ENCODE results near the gene SUFU. TPM values are rescaled to one million over a fixed set of nuclear protein-coding genes. Genes with fewer than 3 reads are reported as not detected.
A peak's percentile ranks its signal among the peaks of the same experiment; 100 is the strongest.

SUFU gene
- total RNA-seq, 2 donors from 2014 or later, result 6.8 to 10.9 TPM

DNA sequence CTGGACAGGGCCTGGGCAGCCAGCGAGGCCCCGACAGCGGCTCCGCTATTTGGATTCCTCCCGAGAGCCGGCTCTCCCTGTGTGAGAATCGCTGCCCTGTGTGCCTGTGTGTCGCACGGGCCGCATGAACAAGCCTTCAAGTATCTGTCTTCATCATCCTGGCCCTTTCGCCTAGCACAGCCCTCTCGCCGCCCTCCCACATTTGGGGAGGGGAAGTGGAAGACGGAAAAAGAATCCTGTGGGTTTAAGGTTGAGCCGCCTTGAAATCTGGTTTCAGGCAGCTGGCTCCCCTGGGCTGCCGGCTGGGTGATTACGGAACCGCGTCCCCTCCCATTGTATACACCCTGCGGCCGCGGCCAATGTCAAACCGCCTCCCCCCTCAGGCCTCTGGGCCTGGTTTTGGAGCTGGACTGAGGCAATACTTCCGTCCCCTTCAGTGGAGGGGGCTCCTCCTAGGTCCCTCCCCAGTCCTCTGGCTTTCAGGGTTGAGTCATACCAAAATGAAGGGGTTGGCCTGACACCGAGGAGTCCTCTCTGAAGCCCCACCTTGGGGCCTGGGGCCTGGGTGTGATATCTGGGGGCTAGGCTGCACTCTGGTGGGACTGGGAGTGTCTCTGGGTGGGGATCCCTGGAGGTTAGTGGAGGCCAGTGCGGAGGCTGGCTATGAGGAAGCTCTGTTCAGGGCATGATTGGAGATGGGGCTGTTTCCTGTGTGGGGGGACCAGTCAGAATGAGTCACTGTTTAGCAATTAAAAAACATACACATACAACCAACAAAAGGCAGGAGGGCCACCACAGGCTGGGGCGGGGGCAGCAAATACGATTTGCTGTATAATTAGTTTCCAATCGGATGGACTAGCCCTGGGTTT, 142.2 kb downstream of the SUFU start:
- H3K27me3 Mint-ChIP-seq, result no peaks in the 10 kb centered on the region
- H3K27ac Mint-ChIP-seq, result peak overlapping the region; percentile 93 to 98
- H3K4me1 Mint-ChIP-seq (ENCODE audit: low read depth in 2 of 2), result peaks cover 46 to 56% of the 10 kb centered on the region in 2 donors
- DNase-seq (ENCODE audit: low spot score), result peak; percentile 91
- peak; percentile 69 to 80 for ATAC-seq
- peak overlapping the region; percentile 87 for H3K4me3 Mint-ChIP-seq
- H3K9me3 Mint-ChIP-seq, result no peaks in the 10 kb centered on the region
- H3K36me3 Mint-ChIP-seq, result no peaks in the 10 kb centered on the region

DNA sequence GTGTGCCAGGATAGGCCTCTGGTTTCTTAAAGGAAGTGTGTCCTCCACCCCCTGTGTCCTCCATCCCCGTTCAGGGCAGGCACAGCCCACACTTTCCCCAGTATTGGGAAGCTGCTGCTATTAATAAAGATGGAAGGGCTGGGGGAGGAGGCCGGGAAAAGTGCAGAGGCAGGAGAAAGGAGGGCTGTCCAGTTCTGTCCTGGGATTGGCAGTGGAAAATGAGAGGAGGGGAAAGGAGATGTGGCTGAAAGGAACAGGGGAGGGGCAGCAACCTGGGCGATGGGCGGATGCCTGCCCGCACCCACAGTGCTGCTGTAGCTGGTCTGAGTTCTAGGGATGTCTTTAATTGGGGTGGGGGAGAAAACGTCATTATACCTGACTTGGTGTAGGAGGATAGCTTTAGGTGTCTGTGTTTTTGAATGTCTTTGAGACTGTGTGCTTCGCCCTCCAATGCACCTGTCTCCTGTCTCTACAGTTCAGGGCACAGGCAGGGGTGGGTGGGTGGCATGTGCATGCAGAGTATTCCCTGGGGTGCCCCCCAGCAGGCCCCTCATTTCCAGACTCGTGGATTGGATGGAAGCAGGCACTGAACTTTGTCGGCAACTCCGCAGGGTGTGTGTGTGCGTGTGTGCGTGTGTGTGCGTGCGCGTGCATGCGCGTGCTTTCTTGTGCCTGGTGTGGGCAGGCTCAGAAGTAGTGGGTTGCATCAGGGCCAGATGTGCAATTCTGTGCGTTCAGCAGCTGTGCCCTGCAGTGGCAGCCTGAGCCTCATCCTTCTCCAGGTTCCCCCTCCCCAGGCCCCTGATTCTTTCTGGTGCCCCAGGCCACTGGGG, 143.1 kb downstream of the SUFU start:
- no peaks in the 10 kb centered on the region for H3K9me3 Mint-ChIP-seq
- H3K36me3 Mint-ChIP-seq, result no peaks in the 10 kb centered on the region
- no peaks in the 10 kb centered on the region for H3K27me3 Mint-ChIP-seq
- peaks cover 48 to 57% of the 10 kb centered on the region in 2 donors for H3K4me1 Mint-ChIP-seq (ENCODE audit: low read depth in 2 of 2)
- H3K4me3 Mint-ChIP-seq, result peak overlapping the region; percentile 87
- DNase-seq (ENCODE audit: low spot score) (no peak), ATAC-seq (no peak)
- H3K27ac Mint-ChIP-seq, result peak overlapping the region; percentile 93 to 98

DNA sequence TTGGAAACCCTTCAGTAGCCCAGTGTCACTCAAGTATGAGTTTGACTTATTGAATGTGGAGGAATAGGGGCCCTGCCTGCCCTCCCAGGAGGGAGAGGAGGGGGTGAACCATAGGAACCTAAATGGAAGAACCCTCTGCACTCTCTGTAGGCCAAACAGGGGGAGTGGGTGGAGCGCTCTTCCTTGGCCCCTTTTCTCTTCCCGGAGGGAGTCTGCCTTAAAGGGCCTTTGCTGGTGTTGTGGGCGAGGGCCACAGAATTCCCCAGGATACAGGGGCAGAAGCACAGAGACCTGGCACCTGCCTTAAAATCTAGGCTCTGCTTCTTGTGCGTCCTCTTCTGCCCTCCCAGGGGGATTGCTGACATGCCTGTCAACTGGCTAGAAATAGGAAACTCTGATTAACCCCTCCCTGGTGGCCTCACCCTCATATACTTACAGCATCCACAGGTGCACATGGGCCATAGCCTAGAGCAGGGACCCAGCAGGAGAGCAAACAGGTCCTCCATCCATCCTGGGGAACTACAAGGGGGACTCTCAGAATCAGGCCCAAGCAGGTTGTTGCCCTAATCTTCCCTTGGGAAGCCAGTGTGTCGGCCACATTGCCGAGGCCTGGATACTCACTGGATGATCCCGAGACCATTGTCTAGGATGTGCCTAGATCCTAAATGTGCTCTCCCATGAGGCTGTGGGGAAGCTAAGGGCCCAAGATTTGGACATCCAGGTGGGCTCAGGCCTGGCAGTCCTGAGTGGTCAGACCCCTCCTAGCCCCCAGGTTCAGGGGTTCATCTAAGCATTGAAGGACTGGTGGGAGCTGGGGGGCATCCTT, 143.9 kb downstream of the SUFU start:
- ATAC-seq (no peak), DNase-seq (ENCODE audit: low spot score) (no peak)
- H3K27me3 Mint-ChIP-seq, result no peaks in the 10 kb centered on the region
- peak overlapping the region; percentile 87 for H3K4me3 Mint-ChIP-seq
- H3K4me1 Mint-ChIP-seq (ENCODE audit: low read depth in 2 of 2), result peaks cover 54 to 63% of the 10 kb centered on the region in 2 donors
- peak overlapping the region; percentile 93 to 98 for H3K27ac Mint-ChIP-seq
- H3K9me3 Mint-ChIP-seq, result no peaks in the 10 kb centered on the region
- no peaks in the 10 kb centered on the region for H3K36me3 Mint-ChIP-seq

DNA sequence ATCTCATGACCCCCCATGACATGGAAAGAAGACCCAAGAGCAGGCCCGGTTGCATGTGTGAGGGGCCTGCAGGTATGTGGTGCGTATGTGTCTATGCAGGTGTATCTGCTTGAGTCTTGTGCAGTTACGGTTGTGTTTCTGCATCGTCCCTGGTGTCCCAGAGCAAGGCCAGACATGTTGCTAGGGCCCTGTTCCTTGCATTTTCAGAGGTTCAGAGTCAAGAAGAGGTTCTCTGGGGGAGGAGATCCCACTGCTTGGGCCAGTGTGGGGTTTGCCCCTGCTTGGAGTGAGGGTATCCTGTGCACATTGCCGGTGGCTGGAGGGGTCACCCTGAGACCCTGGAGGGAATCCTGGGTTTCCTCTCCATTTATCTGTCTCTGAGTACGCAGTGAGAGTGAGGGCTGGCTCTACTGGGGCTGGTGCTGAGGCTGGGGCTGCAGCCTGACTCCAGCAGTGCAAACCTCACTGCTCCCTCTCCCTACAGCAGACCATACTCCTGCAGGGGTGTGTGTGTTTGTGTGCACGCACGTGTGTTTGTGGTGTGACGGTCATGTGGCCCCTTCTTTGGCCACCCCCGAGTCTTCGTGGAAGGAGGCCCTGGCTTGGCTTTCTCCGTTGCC, 144.6 kb downstream of the SUFU start:
- peak overlapping the region; percentile 87 for H3K4me3 Mint-ChIP-seq
- H3K27ac Mint-ChIP-seq, result peak overlapping the region; percentile 93 to 98
- no peaks in the 10 kb centered on the region for H3K36me3 Mint-ChIP-seq
- no peaks in the 10 kb centered on the region for H3K9me3 Mint-ChIP-seq
- DNase-seq (ENCODE audit: low spot score) (no peak), ATAC-seq (no peak)
- no peaks in the 10 kb centered on the region for H3K27me3 Mint-ChIP-seq
- H3K4me1 Mint-ChIP-seq (ENCODE audit: low read depth in 2 of 2), result peaks cover 61 to 69% of the 10 kb centered on the region in 2 donors

DNA sequence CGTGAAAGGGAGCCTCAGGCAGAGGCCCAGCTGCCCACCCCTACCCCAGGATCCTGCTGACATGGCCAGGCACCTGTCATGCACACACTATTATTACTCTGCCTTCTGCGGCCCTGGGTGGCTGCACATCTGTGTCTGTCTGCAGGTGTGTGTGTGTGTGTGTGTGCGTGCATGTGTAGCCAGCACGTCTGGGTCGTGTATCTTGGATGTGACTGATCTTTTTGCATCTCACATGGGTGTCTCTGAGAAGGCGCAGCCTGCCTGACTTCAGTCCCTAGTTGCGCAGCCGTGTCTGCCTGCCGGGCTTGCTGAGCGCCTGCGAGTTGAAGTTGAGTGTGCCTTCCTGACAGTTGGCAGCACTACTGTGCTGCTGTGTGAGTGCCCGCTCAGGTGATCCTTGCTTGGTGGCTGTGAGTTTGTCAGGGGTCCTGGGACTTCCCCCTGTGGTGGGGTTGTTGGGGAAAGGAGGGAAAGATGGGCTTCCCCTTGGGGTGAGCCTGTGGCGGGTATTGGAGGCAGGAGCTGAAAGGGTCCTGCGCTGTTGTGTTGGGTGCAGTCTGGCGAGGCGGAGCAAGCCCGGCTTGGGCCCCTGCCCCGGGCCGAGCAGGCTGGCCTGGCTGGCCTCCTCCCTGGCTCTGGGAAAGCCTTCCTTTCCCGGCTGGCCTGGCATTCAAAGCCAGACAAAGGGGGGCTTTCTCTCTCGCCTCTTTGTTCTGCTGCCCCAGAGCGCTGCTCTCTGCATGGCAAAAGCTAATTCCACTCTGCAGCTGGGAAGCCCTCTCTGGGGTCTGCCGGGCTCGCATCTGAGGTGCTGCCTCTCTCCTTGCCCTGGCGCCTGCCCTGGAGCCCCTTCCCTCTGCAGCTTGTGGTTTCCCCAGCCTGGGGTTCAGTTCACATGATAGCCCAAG, 145.4 kb downstream of the SUFU start:
- Mint-ChIP-seq H3K36me3 (no peaks in the 10 kb centered on the region), H3K27me3 (no peaks in the 10 kb centered on the region), H3K4me3 (peak overlapping the region; percentile 87), H3K9me3 (no peaks in the 10 kb centered on the region), H3K27ac (peak overlapping the region; percentile 93 to 98), H3K4me1 (ENCODE audit: low read depth in 2 of 2) (peaks cover 66 to 75% of the 10 kb centered on the region in 2 donors)
- DNase-seq (ENCODE audit: low spot score), result no peak
- no peak for ATAC-seq

GRCh38 chr10:102649797-102650654, 146.3 kb downstream of the SUFU start:
- Mint-ChIP-seq H3K36me3 (no peaks in the 10 kb centered on the region), H3K4me3 (peak overlapping the region; percentile 87), H3K27ac (peak overlapping the region; percentile 93 to 98), H3K27me3 (no peaks in the 10 kb centered on the region), H3K4me1 (ENCODE audit: low read depth in 2 of 2) (peaks cover 66 to 79% of the 10 kb centered on the region in 2 donors), H3K9me3 (no peaks in the 10 kb centered on the region)
- ATAC-seq, result no peak
- no peak for DNase-seq (ENCODE audit: low spot score)

GRCh38 chr10:102650655-102651454, 147.1 kb downstream of the SUFU start:
- H3K4me3 Mint-ChIP-seq, result peak overlapping the region; percentile 79
- H3K9me3 Mint-ChIP-seq, result no peaks in the 10 kb centered on the region
- no peaks in the 10 kb centered on the region for H3K27me3 Mint-ChIP-seq
- H3K36me3 Mint-ChIP-seq, result no peaks in the 10 kb centered on the region
- ATAC-seq, result no peak
- peak overlapping the region; percentile 93 to 98 for H3K27ac Mint-ChIP-seq
- no peak for DNase-seq (ENCODE audit: low spot score)
- peaks cover 64 to 75% of the 10 kb centered on the region in 2 donors for H3K4me1 Mint-ChIP-seq (ENCODE audit: low read depth in 2 of 2)

DNA sequence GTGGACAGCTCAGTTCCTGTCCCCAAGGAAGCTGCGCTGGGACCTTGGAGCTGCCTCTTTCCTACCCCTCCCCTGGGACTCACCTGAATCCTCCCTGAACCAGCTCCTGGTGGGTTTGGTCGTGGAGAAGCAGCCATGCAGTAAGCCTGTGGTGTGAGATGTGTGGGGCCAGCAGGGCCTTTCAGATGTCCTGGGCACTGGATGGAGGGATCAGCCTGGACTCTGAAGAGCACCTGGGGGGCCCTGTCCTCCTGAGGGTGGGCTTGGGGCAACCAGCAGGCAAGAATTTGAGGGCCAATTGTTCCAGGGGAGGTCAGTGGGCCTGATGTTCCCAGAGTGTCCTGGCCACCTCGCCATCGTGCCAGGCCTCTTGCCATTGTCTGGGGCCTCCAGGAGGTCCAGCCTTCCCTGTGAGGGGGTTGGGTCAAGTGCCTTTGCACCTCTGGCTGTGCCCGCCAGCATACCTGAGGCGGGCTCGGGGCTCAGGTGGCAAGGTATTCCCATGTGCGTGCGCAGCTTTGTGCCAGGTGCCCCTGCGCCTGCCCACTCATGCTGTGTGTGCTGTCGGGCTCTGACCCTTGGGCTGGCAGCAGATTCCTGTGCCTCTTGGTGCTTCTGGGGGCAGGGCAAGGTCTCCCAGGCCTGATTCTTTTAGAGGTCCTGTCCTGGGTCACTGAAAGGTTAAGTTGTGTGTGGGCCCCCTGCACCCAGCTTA, 147.8 kb downstream of the SUFU start:
- Mint-ChIP-seq H3K27me3 (no peaks in the 10 kb centered on the region), H3K4me1 (ENCODE audit: low read depth in 2 of 2) (peaks cover 57 to 67% of the 10 kb centered on the region in 2 donors), H3K27ac (peak overlapping the region; percentile 93 to 98), H3K9me3 (no peaks in the 10 kb centered on the region), H3K4me3 (peak overlapping the region; percentile 79), H3K36me3 (no peaks in the 10 kb centered on the region)
- ATAC-seq (no peak), DNase-seq (ENCODE audit: low spot score) (no peak)

- ATAC-seq (peak in 1 of 2 donors; percentile 47), DNase-seq (ENCODE audit: low spot score) (no peak)
- Mint-ChIP-seq H3K27me3 (no peaks in the 10 kb centered on the region), H3K27ac (peak overlapping the region; percentile 93 to 98), H3K36me3 (peaks cover under 1% of the 10 kb centered on the region), H3K9me3 (no peaks in the 10 kb centered on the region), H3K4me1 (ENCODE audit: low read depth in 2 of 2) (peaks cover 52 to 64% of the 10 kb centered on the region in 2 donors), H3K4me3 (peak overlapping the region; percentile 79)
These were observed 148.6 kb downstream of the SUFU start for GRCh38 chr10:102652170-102652916.

DNA sequence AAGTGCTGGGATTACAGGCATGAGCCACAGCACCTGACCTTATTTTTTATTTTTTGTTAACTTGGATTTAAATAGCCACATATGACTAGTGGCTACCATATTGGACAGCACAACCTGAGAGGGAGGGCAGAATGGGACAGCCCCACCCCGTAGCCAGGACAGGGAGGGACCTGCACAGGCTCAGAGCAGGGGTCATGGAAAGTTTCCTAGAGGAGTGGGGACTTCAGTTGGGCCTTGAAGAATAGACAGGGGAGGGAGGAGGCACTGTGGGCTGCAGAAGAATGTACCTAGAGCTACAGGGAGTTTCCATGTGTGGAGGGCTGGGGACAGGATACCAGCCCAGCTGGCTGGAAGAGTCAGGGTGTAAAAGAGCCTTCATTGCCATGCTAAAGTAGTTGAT, 149.3 kb downstream of the SUFU start:
- peak overlapping the region; percentile 93 to 98 for H3K27ac Mint-ChIP-seq
- no peak for DNase-seq (ENCODE audit: low spot score)
- H3K4me1 Mint-ChIP-seq (ENCODE audit: low read depth in 2 of 2), result peaks cover 46 to 62% of the 10 kb centered on the region in 2 donors
- peak overlapping the region; percentile 79 for H3K4me3 Mint-ChIP-seq
- H3K36me3 Mint-ChIP-seq, result peaks cover 5% of the 10 kb centered on the region
- H3K9me3 Mint-ChIP-seq, result no peaks in the 10 kb centered on the region
- no peaks in the 10 kb centered on the region for H3K27me3 Mint-ChIP-seq
- ATAC-seq, result peak in 1 of 2 donors; percentile 25
